Subcutaneous abdominal adipose tissue (tissue), 5 donors: ENCODE results near the gene OR2T33.
"Not testable (repeated sequence)": the region's sequence is repeated elsewhere in the genome, so short reads cannot be mapped to it uniquely, and the experiment has no call there.

Experiments
- H3K27ac ChIP-seq: one replicate; pipeline ENCODE4 v1.7.0; 2013; ENCODE audit warnings: low read depth, mild to moderate bottlenecking, inconsistent platforms, low read length, moderate library complexity
- H3K27me3 ChIP-seq, 5 donors: one replicate each; pipeline ENCODE4 v1.7.0; 2013; ENCODE audit warnings: low read length in 5 of 5, inconsistent platforms in 1 of 5; ENCODE audit not compliant: control insufficient read depth in 5 of 5, insufficient read depth in 4 of 5
- H3K36me3 ChIP-seq, 5 donors: one replicate each; pipeline ENCODE4 v1.7.0; 2013; ENCODE audit warnings: low read length in 5 of 5; ENCODE audit not compliant: control insufficient read depth in 5 of 5, insufficient read depth in 5 of 5
- H3K4me1 ChIP-seq, 5 donors: one replicate each; pipeline ENCODE4 v1.7.0; 2013; ENCODE audit warnings: low read length in 5 of 5, mild to moderate bottlenecking in 3 of 5, moderate library complexity in 1 of 5; ENCODE audit not compliant: control insufficient read depth in 5 of 5, insufficient read depth in 5 of 5
- H3K4me3 ChIP-seq, 5 donors: one replicate each; pipeline ENCODE4 v1.7.0; 2013; ENCODE audit warnings: low read length in 5 of 5, low read depth in 1 of 5
- H3K9ac ChIP-seq, 5 donors: one replicate each; pipeline ENCODE4 v1.7.0; 2013; ENCODE audit warnings: low read length in 5 of 5, mild to moderate bottlenecking in 4 of 5, moderate library complexity in 3 of 5
- H3K9me3 ChIP-seq, 5 donors: one replicate each; pipeline ENCODE4 v1.7.0; 2013; ENCODE audit warnings: low read length in 5 of 5; ENCODE audit not compliant: control insufficient read depth in 5 of 5
- donor health status: healthy.
- donor health status: healthy.
- donor health status: healthy.
- donor health status: healthy.
- donor health status: healthy.

Gene OR2T33

DNA sequence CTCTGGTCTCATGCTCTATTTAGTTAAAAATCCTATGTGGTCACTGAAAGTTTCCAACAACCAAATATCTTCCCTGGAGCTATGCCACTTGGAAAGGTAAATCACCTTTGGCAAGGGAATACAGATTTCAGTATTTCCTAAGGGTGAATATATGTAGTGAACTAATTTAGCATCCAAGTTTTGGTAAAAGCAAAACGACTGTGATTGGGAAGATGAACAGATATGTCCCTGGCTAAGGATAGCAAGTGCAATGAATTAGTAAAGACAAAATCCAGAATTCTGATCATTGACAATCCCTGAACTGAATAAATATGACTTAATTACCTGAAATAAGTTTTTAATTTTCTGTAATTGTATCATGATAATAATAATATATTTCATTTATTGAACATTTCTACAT is at the start of gene OR2T33:
OR2T33 (minus strand) TSS at position 101 of the 400 bp plus-strand sequence. CDS start 4,162 bp downstream, outside the sequence.
- no peaks in the 10 kb centered on the region for H3K4me1 ChIP-seq
- no peak within 1 kb of the TSS for H3K9ac ChIP-seq
- peaks cover 0 to 6% (median 0%) of the 10 kb centered on the region in 5 donors for H3K9me3 ChIP-seq
- H3K27me3 ChIP-seq, result no peaks in the 10 kb centered on the region
- no peaks in the 10 kb centered on the region for H3K36me3 ChIP-seq
- no peak within 1 kb of the TSS for H3K4me3 ChIP-seq
- no peak within 1 kb of the TSS for H3K27ac ChIP-seq

DNA sequence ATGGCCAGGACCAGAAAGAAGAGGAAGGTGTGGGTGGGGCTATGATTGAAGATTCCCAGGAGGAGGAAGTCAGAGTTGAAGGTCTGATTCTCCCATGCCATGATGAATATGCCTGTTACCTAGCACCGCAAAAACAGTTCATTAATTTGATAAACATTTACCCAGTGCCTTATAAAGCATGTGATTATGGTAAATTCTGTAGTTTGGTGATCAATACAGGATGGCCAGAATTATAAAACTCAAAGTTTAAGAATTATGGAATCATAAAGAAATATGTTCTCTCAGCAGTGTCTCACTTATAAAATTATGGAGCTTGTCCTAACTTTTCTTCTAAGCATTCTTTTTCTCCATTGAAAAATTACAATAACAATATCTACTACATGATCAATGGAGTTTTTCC is 46.7 kb upstream of the OR2T33 start, which contains the start of gene OR2M7:
OR2M7 (minus strand) TSS at position 101 of the 400 bp plus-strand sequence; CDS start at position 101, 0 bp downstream.
- H3K9ac ChIP-seq, result no peak within 1 kb of the TSS
- H3K9me3 ChIP-seq, result peaks cover 0 to 4% (median 0%) of the 10 kb centered on the region in 5 donors
- no peaks in the 10 kb centered on the region for H3K4me1 ChIP-seq
- H3K4me3 ChIP-seq, result no peak within 1 kb of the TSS
- no peaks in the 10 kb centered on the region for H3K36me3 ChIP-seq
- no peak within 1 kb of the TSS for H3K27ac ChIP-seq
- no peaks in the 10 kb centered on the region for H3K27me3 ChIP-seq

DNA sequence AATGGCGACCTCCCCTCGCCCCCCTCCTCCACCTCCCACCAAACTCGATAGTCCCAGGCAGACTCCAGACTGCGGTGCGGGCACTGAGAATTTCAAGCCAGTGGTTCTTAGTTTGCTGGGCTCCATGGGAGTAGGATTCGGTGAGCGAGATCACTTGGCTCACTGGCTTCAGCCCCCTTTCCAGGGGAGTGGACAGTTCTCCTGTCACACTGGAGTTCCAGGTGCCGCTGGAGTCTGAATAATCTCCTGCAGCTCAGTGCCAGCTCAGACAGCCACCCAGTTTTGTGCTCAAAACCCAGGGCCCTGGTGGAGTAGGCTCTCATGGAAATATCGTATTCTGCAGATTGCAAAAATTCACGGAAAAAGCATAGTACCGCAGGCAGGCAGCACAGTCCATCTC is 39.0 kb upstream of the OR2T33 start:
- H3K9ac ChIP-seq, result no peak overlapping the region
- no peak overlapping the region for H3K4me3 ChIP-seq
- no peaks in the 10 kb centered on the region for H3K4me1 ChIP-seq
- no peaks in the 10 kb centered on the region for H3K36me3 ChIP-seq
- H3K9me3 ChIP-seq, result peaks cover 0 to 5% (median 0%) of the 10 kb centered on the region in 5 donors
- H3K27ac ChIP-seq, result no peak overlapping the region
- H3K27me3 ChIP-seq, result no peaks in the 10 kb centered on the region

GRCh38 chr1:248306740-248307139 is 29.0 kb upstream of the OR2T33 start:
- H3K4me3 ChIP-seq, H3K27ac ChIP-seq, H3K9ac ChIP-seq, H3K4me1 ChIP-seq, H3K9me3 ChIP-seq, H3K27me3 ChIP-seq, H3K36me3 ChIP-seq: not testable (repeated sequence)

GRCh38 chr1:248306103-248306502 is 28.3 kb upstream of the OR2T33 start:
- H3K4me1 ChIP-seq, result no peaks in the 10 kb centered on the region
- no peak overlapping the region for H3K4me3 ChIP-seq
- no peaks in the 10 kb centered on the region for H3K36me3 ChIP-seq
- H3K9me3 ChIP-seq, result no peaks in the 10 kb centered on the region
- no peak overlapping the region for H3K27ac ChIP-seq
- H3K27me3 ChIP-seq, result no peaks in the 10 kb centered on the region
- H3K9ac ChIP-seq, result no peak overlapping the region

GRCh38 chr1:248305672-248306071 is 27.9 kb upstream of the OR2T33 start:
- H3K36me3 ChIP-seq, H3K9ac ChIP-seq, H3K27me3 ChIP-seq, H3K4me3 ChIP-seq, H3K27ac ChIP-seq, H3K9me3 ChIP-seq, H3K4me1 ChIP-seq: not testable (repeated sequence)

DNA sequence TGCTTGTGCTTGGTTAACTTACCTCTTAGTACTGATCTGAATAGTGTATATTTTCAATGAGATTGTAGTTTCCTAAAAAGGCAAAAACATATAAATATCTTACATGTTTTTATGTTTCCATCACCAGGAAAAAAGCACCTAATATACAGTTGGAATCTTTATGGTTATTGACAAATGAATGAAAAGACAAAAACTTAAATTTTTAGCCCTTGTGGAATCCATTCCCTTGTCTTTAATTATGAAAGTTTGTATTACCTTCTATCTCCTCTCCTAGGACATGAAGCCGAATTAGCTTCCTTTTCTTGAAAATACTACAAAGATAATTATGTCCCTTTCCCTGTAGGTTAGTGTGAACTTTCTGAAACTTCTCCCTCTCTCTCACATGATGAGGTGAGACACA is 25.5 kb upstream of the OR2T33 start, which contains the start of gene OR2T12:
OR2T12 (minus strand) TSS at position 101 of the 400 bp plus-strand sequence. CDS start 7,846 bp downstream, outside the sequence.
- peaks cover 0 to 3% (median 0%) of the 10 kb centered on the region in 5 donors for H3K9me3 ChIP-seq
- no peaks in the 10 kb centered on the region for H3K27me3 ChIP-seq
- H3K9ac ChIP-seq, result no peak within 1 kb of the TSS
- no peak within 1 kb of the TSS for H3K27ac ChIP-seq
- no peak within 1 kb of the TSS for H3K4me3 ChIP-seq
- H3K36me3 ChIP-seq, result no peaks in the 10 kb centered on the region
- no peaks in the 10 kb centered on the region for H3K4me1 ChIP-seq

DNA sequence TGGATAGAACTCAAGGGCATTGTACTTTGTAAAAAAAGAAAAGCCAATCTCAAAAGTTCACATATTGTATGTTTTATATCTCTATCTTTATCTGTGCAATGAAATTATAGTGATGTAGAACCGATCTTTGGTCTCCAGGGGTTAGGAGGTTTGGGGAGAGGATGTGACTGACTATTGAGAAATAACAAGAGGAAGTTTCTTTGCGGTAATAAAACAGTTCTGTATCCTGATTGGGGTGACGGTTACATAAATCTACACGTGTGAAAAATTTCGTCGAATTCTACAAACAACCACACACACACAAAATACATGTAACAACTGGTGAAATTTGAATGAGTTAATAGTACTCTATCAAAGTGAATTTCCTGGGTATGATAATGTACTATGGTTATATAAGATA is 10.6 kb upstream of the OR2T33 start:
- H3K9me3 ChIP-seq, result peaks cover 0 to 3% (median 0%) of the 10 kb centered on the region in 5 donors
- H3K9ac ChIP-seq, result no peak overlapping the region
- no peaks in the 10 kb centered on the region for H3K36me3 ChIP-seq
- no peak overlapping the region for H3K4me3 ChIP-seq
- H3K4me1 ChIP-seq, result no peaks in the 10 kb centered on the region
- H3K27ac ChIP-seq, result no peak overlapping the region
- no peaks in the 10 kb centered on the region for H3K27me3 ChIP-seq

DNA sequence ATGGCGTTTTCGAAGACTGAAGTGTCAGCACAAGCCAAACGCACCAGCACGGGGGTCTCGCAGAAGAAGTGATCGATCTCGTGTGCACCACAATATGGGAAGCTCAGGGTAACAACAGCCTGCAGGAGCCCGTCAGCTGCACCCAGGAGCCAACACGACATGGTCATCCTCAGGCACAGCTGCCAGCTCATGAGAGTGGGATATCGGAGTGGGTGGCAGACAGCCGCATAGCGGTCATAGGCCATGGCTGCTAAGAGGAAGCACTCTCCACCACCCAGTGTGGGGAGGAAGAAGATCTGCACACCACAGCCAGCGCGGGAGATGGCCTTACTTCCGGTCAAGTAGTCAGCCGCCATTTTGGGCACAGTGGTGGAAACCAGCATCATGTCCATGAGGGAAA is 4.6 kb downstream of the OR2T33 start:
- H3K27me3 ChIP-seq, H3K9ac ChIP-seq, H3K36me3 ChIP-seq, H3K9me3 ChIP-seq, H3K4me3 ChIP-seq, H3K27ac ChIP-seq, H3K4me1 ChIP-seq: not testable (repeated sequence)

DNA sequence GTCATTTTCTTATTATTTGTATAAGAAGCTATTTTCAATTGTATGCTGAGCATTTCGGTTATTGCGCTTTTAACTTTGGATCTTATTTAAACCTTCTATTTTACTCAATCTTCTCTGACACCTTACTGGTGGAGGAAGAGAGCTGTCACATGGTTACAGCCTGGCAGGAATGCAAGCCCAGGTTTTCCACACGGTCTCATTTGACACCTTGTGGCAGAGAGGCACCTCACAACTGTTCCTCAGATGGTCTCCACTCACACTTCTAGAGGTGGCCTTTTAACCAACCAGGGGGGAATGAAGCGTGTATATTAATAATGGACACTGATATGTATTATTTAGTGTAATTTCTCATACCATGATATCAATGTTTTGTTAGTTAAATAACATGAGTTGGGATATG is 9.6 kb downstream of the OR2T33 start:
- no peak overlapping the region for H3K9ac ChIP-seq
- H3K27ac ChIP-seq, result no peak overlapping the region
- no peak overlapping the region for H3K4me3 ChIP-seq
- H3K27me3 ChIP-seq, result no peaks in the 10 kb centered on the region
- H3K4me1 ChIP-seq, result no peaks in the 10 kb centered on the region
- H3K9me3 ChIP-seq, result no peaks in the 10 kb centered on the region
- no peaks in the 10 kb centered on the region for H3K36me3 ChIP-seq

- H3K4me3 ChIP-seq, H3K27ac ChIP-seq, H3K36me3 ChIP-seq, H3K4me1 ChIP-seq, H3K9ac ChIP-seq, H3K9me3 ChIP-seq, H3K27me3 ChIP-seq: not testable (repeated sequence)
Measured at GRCh38 chr1:248259309-248259708, 18.5 kb downstream of the OR2T33 start.
